Colonic mucosa (tissue), 4 donors: ENCODE results near the gene EGFLAM. TPM values are rescaled to one million over a fixed set of nuclear protein-coding genes. Genes with fewer than 3 reads are reported as not detected.

ENCODE experiments used
- DNase-seq: peaks from one replicate; pipeline ENCODE4 v3.0.0-alpha.2; 2020
- H3K27ac ChIP-seq: fragments of 200-600 bp; one replicate; pipeline ENCODE4 v1.8.0; 2021
- H3K27me3 ChIP-seq: fragments of 200-600 bp; one replicate; pipeline ENCODE4 v1.8.0; 2021
- H3K36me3 ChIP-seq: fragments of 200-600 bp; one replicate; pipeline ENCODE4 v1.8.0; 2021
- H3K4me1 ChIP-seq: fragments of 200-600 bp; one replicate; pipeline ENCODE4 v1.8.0; 2021; ENCODE audit warnings: mild to moderate bottlenecking
- H3K4me3 ChIP-seq: fragments of 200-600 bp; one replicate; pipeline ENCODE4 v1.8.0; 2021
- H3K9ac ChIP-seq, 2 donors: one replicate each; pipeline ENCODE4 v1.7.0; 2013; ENCODE audit warnings: control low read depth in 2 of 2, low read depth in 2 of 2, low read length in 2 of 2
- H3K9me3 ChIP-seq: fragments of 200-600 bp; one replicate; pipeline ENCODE4 v1.8.0; 2021
- intact Hi-C: fragments of 100-400 bp; cut with DNase I; formaldehyde crosslinking; loops from one replicate; pipeline ENCODE4 v1.14.1; 2022
- total RNA-seq, 2 donors: library from RNA; stranded (reverse); fragmentation: NEBNext Ultra II Directional in 1 of 2; extraction: Animal tissue kit (Norgen Biotek cat#: 25700) in 1 of 2; gene quantifications; one replicate each; pipeline ENCODE4 v1.2.1, GENCODE V29; 2021
- TF ChIP-seq, protein P1 (sequence below): fragments of 200-600 bp; IDR thresholded peaks from one replicate; pipeline ENCODE4 v1.8.0; 2022; ENCODE audit warnings: antibody characterized with exemption, mild to moderate bottlenecking
- donor health status: healthy.
- donor health status: DM: no; HTN: no; CAD: no.
- donor health status: DM: no; HTN: no; CAD: no.

The EGFLAM gene
- total RNA-seq, 2 donors from 2014 or later: 0.40 to 2.0 TPM

GRCh38 chr5:38446029-38446522, 187.7 kb downstream of the EGFLAM start:
- intact Hi-C loops: no loop called here

GRCh38 chr5:38447056-38447455, 188.7 kb downstream of the EGFLAM start:
- TF ChIP-seq, protein P1, sequence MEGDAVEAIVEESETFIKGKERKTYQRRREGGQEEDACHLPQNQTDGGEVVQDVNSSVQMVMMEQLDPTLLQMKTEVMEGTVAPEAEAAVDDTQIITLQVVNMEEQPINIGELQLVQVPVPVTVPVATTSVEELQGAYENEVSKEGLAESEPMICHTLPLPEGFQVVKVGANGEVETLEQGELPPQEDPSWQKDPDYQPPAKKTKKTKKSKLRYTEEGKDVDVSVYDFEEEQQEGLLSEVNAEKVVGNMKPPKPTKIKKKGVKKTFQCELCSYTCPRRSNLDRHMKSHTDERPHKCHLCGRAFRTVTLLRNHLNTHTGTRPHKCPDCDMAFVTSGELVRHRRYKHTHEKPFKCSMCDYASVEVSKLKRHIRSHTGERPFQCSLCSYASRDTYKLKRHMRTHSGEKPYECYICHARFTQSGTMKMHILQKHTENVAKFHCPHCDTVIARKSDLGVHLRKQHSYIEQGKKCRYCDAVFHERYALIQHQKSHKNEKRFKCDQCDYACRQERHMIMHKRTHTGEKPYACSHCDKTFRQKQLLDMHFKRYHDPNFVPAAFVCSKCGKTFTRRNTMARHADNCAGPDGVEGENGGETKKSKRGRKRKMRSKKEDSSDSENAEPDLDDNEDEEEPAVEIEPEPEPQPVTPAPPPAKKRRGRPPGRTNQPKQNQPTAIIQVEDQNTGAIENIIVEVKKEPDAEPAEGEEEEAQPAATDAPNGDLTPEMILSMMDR: no peak
- Histone ChIP-seq H3K27ac (no peak overlapping the region), H3K36me3 (no peaks in the 10 kb centered on the region), H3K4me3 (no peak overlapping the region), H3K27me3 (no peaks in the 10 kb centered on the region), H3K9me3 (no peaks in the 10 kb centered on the region), H3K9ac (no peak overlapping the region), H3K4me1 (no peaks in the 10 kb centered on the region)
- intact Hi-C loops: no loop called here
- DNase-seq: no peak

More at GRCh38 chr5:38446029-38446522, 187.7 kb downstream of the EGFLAM start:
- no peak for DNase-seq
- Histone ChIP-seq H3K27me3 (no peaks in the 10 kb centered on the region), H3K9ac (no peak overlapping the region), H3K27ac (no peak overlapping the region), H3K4me1 (no peaks in the 10 kb centered on the region), H3K4me3 (no peak overlapping the region), H3K9me3 (no peaks in the 10 kb centered on the region), H3K36me3 (no peaks in the 10 kb centered on the region)
- TF ChIP-seq, protein P1: no peak

DNA sequence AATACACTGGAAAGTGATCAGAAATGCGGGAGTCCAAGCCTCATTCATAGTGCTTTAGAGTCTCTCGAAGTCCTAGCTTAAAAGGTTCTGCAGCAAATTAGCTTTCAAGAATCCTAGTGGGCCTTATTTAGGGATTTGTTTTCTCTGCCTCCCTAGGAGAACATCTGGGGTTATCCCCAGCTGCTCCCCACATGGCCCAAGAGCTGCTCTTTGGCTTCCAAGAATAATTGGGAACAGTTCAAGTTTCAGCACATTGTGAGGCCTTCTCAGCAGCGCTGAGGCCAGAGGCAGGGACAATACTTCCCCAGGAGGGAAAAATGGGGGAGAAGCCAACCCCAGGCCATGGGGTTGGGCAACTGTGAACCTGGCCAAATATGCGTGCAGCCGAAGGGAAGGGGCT, 189.4 kb downstream of the EGFLAM start:
- Histone ChIP-seq H3K36me3 (no peaks in the 10 kb centered on the region), H3K4me3 (no peak overlapping the region), H3K27ac (no peak overlapping the region), H3K9ac (no peak overlapping the region), H3K27me3 (no peaks in the 10 kb centered on the region), H3K9me3 (no peaks in the 10 kb centered on the region), H3K4me1 (no peaks in the 10 kb centered on the region)
- TF ChIP-seq, protein P1: no peak
- intact Hi-C loops: no loop called here
- DNase-seq: no peak

DNA sequence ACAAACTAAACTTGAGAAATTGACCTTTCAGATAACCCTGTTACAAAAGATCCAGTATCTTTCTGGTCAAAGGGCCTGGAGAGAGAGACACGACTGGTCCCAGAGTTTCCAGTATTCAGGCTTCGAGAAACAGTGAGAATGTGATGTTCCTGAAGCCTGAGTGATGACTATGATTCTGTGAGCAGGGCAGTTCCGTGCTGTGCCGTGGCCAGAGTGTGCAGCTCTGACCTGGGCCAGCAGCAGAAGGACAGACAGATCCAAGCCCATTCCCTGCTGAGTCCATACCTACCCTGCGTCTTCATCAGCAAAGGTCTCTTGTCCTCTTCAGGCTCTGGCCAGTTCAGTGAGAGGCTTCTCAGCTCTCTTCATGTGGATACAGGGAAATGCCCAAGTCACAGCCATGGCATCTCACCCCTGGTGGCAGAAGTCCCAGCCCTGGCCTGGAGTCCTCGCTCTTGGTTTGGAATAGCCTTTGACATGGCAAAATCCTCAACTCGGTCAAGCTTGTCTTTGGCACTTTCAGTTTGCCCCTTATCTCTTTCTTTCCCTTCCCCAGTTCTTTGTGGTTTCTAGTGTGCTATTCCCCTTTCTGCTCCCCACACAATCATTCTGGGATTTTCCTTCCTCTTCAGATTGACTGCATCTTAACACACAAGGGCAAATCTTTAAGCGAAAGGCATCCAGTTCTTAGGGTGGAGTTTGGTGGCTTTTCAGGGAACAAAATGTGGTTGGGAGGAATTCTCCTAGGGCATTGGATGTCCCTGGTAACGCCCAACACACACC, 190.4 kb downstream of the EGFLAM start:
- TF ChIP-seq, protein P1: no peak
- Histone ChIP-seq H3K27me3 (no peaks in the 10 kb centered on the region), H3K4me3 (no peak overlapping the region), H3K9ac (no peak overlapping the region), H3K4me1 (no peaks in the 10 kb centered on the region), H3K27ac (no peak overlapping the region), H3K9me3 (no peaks in the 10 kb centered on the region), H3K36me3 (no peaks in the 10 kb centered on the region)
- no peak for DNase-seq
- intact Hi-C loops: no loop called here

GRCh38 chr5:38450627-38451026, 192.3 kb downstream of the EGFLAM start:
- intact Hi-C loops: no loop called here

More at GRCh38 chr5:38450627-38451026, 192.3 kb downstream of the EGFLAM start:
- no peak overlapping the region for H3K4me3 ChIP-seq
- no peaks in the 10 kb centered on the region for H3K27me3 ChIP-seq
- H3K27ac ChIP-seq: no peak overlapping the region
- no peak for DNase-seq
- no peaks in the 10 kb centered on the region for H3K36me3 ChIP-seq
- no peak overlapping the region for H3K9ac ChIP-seq
- TF ChIP-seq, protein P1: no peak
- H3K9me3 ChIP-seq: no peaks in the 10 kb centered on the region
- H3K4me1 ChIP-seq: no peaks in the 10 kb centered on the region
